CD4-positive, alpha-beta memory T cell (primary cell): ENCODE data around the gene MYO1A. TPM values are rescaled to one million over a fixed set of nuclear protein-coding genes. Genes with fewer than 3 reads are reported as not detected.

Experiments
- CTCF ChIA-PET: fragments of 350-600 bp; sonication (Branson Sonifier 250); formaldehyde crosslinking; loops from one replicate; lab custom pipeline; 2021; ENCODE audit warnings: inconsistent platforms; ENCODE audit not compliant: partially characterized antibody; lab: Charles Lee
- POLR2A ChIA-PET: fragments of 350-600 bp; sonication (Branson Sonifier 250); formaldehyde crosslinking; loops from one replicate; lab custom pipeline; 2021; ENCODE audit not compliant: partially characterized antibody; lab: Charles Lee
- DNase-seq, 5 donors: peaks; one replicate each; pipeline versions ENCODE4 v3.0.0 to v3.0.0-alpha.2; 2020 to 2022; ENCODE audit warnings: mixed read lengths in 1 of 5
- H3K27ac ChIP-seq: one replicate; pipeline ENCODE4 v1.7.0; 2013; ENCODE audit warnings: low read depth, low read length
- H3K27me3 ChIP-seq: 2 replicates; pipeline ENCODE4 v1.7.0; 2013; ENCODE audit warnings: mild to moderate bottlenecking, low read length, moderate library complexity; ENCODE audit not compliant: insufficient read depth
- H3K36me3 ChIP-seq: 2 replicates; pipeline ENCODE4 v1.7.0; 2013; ENCODE audit warnings: mild to moderate bottlenecking, low read length, moderate library complexity; ENCODE audit not compliant: insufficient read depth
- H3K4me1 ChIP-seq: 2 replicates; pipeline ENCODE4 v1.7.0; 2013; ENCODE audit warnings: mild to moderate bottlenecking, low read length, moderate library complexity; ENCODE audit not compliant: insufficient read depth
- H3K4me3 ChIP-seq, 2 donors: one replicate each; pipeline ENCODE4 v1.7.0; 2013; ENCODE audit warnings: low read length in 2 of 2, mild to moderate bottlenecking in 1 of 2
- H3K9me3 ChIP-seq, 2 donors: one replicate each; pipeline ENCODE4 v1.7.0; 2013; ENCODE audit warnings: low read length in 2 of 2, control low read depth in 1 of 2; ENCODE audit not compliant: control insufficient read depth in 1 of 2
- H3K27ac Mint-ChIP-seq, 7 donors: one replicate each; pipeline ENCODE4 v1.8.0; 2020 to 2021; ENCODE audit warnings: mixed read lengths in 7 of 7, mild to moderate bottlenecking in 6 of 7, inconsistent platforms in 3 of 7, moderate library complexity in 3 of 7
- H3K27me3 Mint-ChIP-seq, 2 donors: one replicate each; pipeline ENCODE4 v1.8.0; 2020 to 2021; ENCODE audit warnings: mixed read lengths in 2 of 2
- H3K36me3 Mint-ChIP-seq, 2 donors: one replicate each; pipeline ENCODE4 v1.8.0; 2020 to 2021; ENCODE audit warnings: mixed read lengths in 2 of 2, inconsistent platforms in 1 of 2, mild to moderate bottlenecking in 1 of 2
- H3K4me1 Mint-ChIP-seq, 4 donors: one replicate each; pipeline ENCODE4 v1.8.0; 2020 to 2021; ENCODE audit warnings: mixed read lengths in 4 of 4, mild to moderate bottlenecking in 1 of 4
- H3K4me3 Mint-ChIP-seq, 8 donors: one replicate each; pipeline ENCODE4 v1.8.0; 2020 to 2021; ENCODE audit warnings: mixed read lengths in 8 of 8, mild to moderate bottlenecking in 7 of 8, moderate library complexity in 6 of 8, inconsistent platforms in 3 of 8
- H3K9me3 Mint-ChIP-seq, 8 donors: one replicate each; pipeline ENCODE4 v1.8.0; 2020 to 2021; ENCODE audit warnings: mixed read lengths in 8 of 8, mild to moderate bottlenecking in 5 of 8, inconsistent platforms in 3 of 8, moderate library complexity in 1 of 8
- intact Hi-C: fragments of 100-400 bp; cut with micrococcal nuclease; formaldehyde crosslinking; loops from one replicate; pipeline ENCODE4 v1.15.1; 2023
- polyA plus RNA-seq, 2 donors: library from polyadenylated mRNA; unstranded; fragments of 300-500 nt; fragmentation: Illumina TruSeq; gene quantifications; one replicate each; pipeline ENCODE4 v1.2.3, GENCODE V29; 2021
- total RNA-seq, 2 experiments: library from RNA; stranded (reverse); gene quantifications; one replicate each; pipeline ENCODE4 v1.2.3, GENCODE V29; 2021

The MYO1A gene
- total and polyA plus RNA-seq, 4 experiments from 2014 or later = 1.2 to 3.0 TPM; not detected in 2

- H3K4me1 Mint-ChIP-seq = peaks cover 18 to 34% (median 27%) of the 10 kb centered on the region in 4 donors
- peak overlapping the region in 2 of 7 donors; percentile 16 to 48 for H3K27ac Mint-ChIP-seq
- Histone ChIP-seq H3K36me3 (no peaks in the 10 kb centered on the region), H3K9me3 (no peaks in the 10 kb centered on the region), H3K27ac (no peak overlapping the region), H3K4me3 (no peak overlapping the region), H3K27me3 (peaks cover 4% of the 10 kb centered on the region), H3K4me1 (peaks cover 24% of the 10 kb centered on the region)
- no peak for DNase-seq
- intact Hi-C loops = no loop called here
- H3K36me3 Mint-ChIP-seq = no peaks in the 10 kb centered on the region
- peaks cover 4% of the 10 kb centered on the region in 2 donors for H3K27me3 Mint-ChIP-seq
- peak overlapping the region in 2 of 8 donors; percentile 12 to 46 for H3K4me3 Mint-ChIP-seq
- CTCF ChIA-PET = interaction anchor here (15.8 kb wide), 1 partner anchor 50 kb away, joined by 226 read pairs; no protein-coding TSS in a partner anchor
- POLR2A ChIA-PET = interaction anchor here (1.0 kb wide), 1 partner anchor 28 kb away, joined by 3 read pairs; no protein-coding TSS in a partner anchor
- H3K9me3 Mint-ChIP-seq = peaks cover 0 to 2% (median 0%) of the 10 kb centered on the region in 8 donors
These were observed 37.1 kb downstream of the MYO1A start for GRCh38 chr12:57012600-57013465.

- Mint-ChIP-seq H3K9me3 (peaks cover 0 to 2% (median 0%) of the 10 kb centered on the region in 8 donors), H3K27ac (peak overlapping the region; percentile 41 to 93 (median 80)), H3K4me1 (peaks cover 26 to 44% (median 36%) of the 10 kb centered on the region in 4 donors), H3K36me3 (peaks cover 0 to under 1% of the 10 kb centered on the region in 2 donors), H3K4me3 (peak overlapping the region; percentile 53 to 83 (median 71)), H3K27me3 (peaks cover 4% of the 10 kb centered on the region in 2 donors)
- Histone ChIP-seq H3K4me3 (peak overlapping the region in 1 of 2 donors; percentile 37), H3K27me3 (peaks cover 4% of the 10 kb centered on the region), H3K4me1 (peaks cover 35% of the 10 kb centered on the region), H3K27ac (peak overlapping the region; percentile 22), H3K36me3 (no peaks in the 10 kb centered on the region), H3K9me3 (no peaks in the 10 kb centered on the region)
- intact Hi-C loops = no loop called here
- POLR2A ChIA-PET = interaction anchor here (0.9 to 8.7 kb wide), 5 partner anchors 29 to 790 kb away, joined by 3 to 62 read pairs (median 3); partner anchors contain the start of genes RNF41 and STAT6
- CTCF ChIA-PET = interaction anchor here (1.0 to 15.8 kb wide), 6 partner anchors 10 to 101 kb away, joined by 3 to 226 read pairs (median 5); no protein-coding TSS in a partner anchor
- DNase-seq = peak in 4 of 5 donors; percentile 31 to 58 (median 46)
These were observed 38.2 kb downstream of the MYO1A start for GRCh38 chr12:57011438-57012424.

- Mint-ChIP-seq H3K27ac (peak overlapping the region in 5 of 7 donors; percentile 41 to 89 (median 77)), H3K9me3 (peaks cover 0 to 2% (median 0%) of the 10 kb centered on the region in 8 donors), H3K4me3 (peak overlapping the region in 1 of 8 donors; percentile 77), H3K27me3 (peaks cover 4% of the 10 kb centered on the region in 2 donors), H3K36me3 (peaks cover 0 to 4% of the 10 kb centered on the region in 2 donors), H3K4me1 (peaks cover 29 to 49% (median 39%) of the 10 kb centered on the region in 4 donors)
- Histone ChIP-seq H3K36me3 (no peaks in the 10 kb centered on the region), H3K4me1 (peaks cover 39% of the 10 kb centered on the region), H3K27ac (peak overlapping the region; percentile 22), H3K4me3 (peak overlapping the region in 1 of 2 donors; percentile 37), H3K9me3 (no peaks in the 10 kb centered on the region), H3K27me3 (peaks cover 2% of the 10 kb centered on the region)
- intact Hi-C loops = no loop called here
- DNase-seq = no peak
- ChIA-PET POLR2A (interaction anchor here (0.9 to 8.7 kb wide), 4 partner anchors 76 to 789 kb away, joined by 3 to 62 read pairs (median 4); partner anchors contain the start of genes RNF41 and STAT6), CTCF (interaction anchor here (0.6 to 15.8 kb wide), 7 partner anchors 9 to 262 kb away, joined by 3 to 226 read pairs (median 5); no protein-coding TSS in a partner anchor)
These were observed 39.2 kb downstream of the MYO1A start for GRCh38 chr12:57010627-57011247.

DNA sequence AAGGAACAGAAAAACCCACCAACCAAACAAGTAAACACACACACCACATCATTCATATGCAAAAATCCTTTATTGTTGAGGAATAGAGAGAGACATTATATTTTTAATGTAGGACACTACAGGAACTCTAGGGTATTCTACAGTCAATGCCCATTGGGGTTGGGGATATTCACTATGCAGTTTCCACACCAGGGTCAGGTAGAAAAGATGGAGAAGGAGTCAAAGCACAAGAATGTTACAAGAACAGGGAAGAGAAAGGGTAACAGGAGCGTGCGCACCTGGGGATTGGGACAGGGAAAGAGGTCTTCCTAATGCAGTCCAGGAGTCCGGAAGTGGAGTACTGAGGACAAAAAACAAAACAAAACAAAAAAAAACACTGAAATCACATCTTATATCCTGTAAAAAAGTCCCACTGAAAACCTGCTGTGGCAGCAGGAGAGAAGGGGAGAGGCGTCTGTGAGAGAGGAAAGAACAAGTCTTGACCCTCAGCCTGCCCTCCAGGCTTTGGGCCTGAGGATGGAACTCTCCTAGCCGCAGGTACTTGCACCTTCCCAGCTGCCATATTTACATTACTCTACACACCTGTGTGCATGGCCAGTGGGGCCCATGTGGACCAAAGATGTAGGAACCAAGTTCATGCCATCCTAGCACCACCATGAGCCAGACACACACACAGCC lies 39.8 kb downstream of the MYO1A start:
- Histone ChIP-seq H3K36me3 (no peaks in the 10 kb centered on the region), H3K9me3 (no peaks in the 10 kb centered on the region), H3K4me3 (no peak overlapping the region), H3K4me1 (peaks cover 45% of the 10 kb centered on the region), H3K27me3 (no peaks in the 10 kb centered on the region), H3K27ac (no peak overlapping the region)
- intact Hi-C loops = loop anchor here (5.0 kb wide), 2 partner anchors 172 to 253 kb away; no protein-coding TSS in a partner anchor
- no peak for DNase-seq
- peaks cover 0 to 2% (median 0%) of the 10 kb centered on the region in 8 donors for H3K9me3 Mint-ChIP-seq
- peaks cover 2 to 4% of the 10 kb centered on the region in 2 donors for H3K27me3 Mint-ChIP-seq
- peak overlapping the region in 3 of 7 donors; percentile 2 to 43 (median 12) for H3K27ac Mint-ChIP-seq
- no peak overlapping the region for H3K4me3 Mint-ChIP-seq
- ChIA-PET CTCF (interaction anchor here (1.3 to 15.8 kb wide), 4 partner anchors 9 to 53 kb away, joined by 3 to 226 read pairs (median 10); no protein-coding TSS in a partner anchor), POLR2A (interaction anchor here (1.2 to 8.7 kb wide), 2 partner anchors 101 to 788 kb away, joined by 3 to 62 read pairs; partner anchors contain the start of genes RNF41 and STAT6)
- H3K36me3 Mint-ChIP-seq = peaks cover 0 to 8% of the 10 kb centered on the region in 2 donors
- H3K4me1 Mint-ChIP-seq = peaks cover 34 to 56% (median 46%) of the 10 kb centered on the region in 4 donors

DNA sequence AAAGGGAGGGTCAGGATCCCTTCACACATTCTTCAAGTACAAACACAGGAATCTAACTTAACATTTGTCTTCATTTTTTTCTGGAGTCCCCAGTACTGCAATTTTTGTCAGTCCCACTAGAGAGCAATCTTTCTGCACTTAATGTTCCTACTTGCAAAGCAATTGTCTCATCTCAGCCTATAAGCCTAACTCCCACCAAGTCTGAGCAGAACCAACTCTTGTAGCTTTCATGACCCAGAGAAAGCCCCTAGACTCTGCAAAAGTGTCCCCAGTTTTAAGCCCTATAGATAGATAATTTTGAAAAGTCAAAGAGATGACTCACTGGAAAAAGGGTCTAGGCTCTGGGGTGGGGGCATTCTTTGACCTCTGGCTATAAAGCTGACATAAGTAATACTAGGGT lies 41.8 kb downstream of the MYO1A start:
- Histone ChIP-seq H3K36me3 (peaks cover 13% of the 10 kb centered on the region), H3K27me3 (no peaks in the 10 kb centered on the region), H3K4me3 (no peak overlapping the region), H3K27ac (peak overlapping the region; percentile 52), H3K4me1 (peaks cover 50% of the 10 kb centered on the region), H3K9me3 (no peaks in the 10 kb centered on the region)
- DNase-seq = peak in 4 of 5 donors; percentile 56 to 66 (median 62)
- ChIA-PET POLR2A (interaction anchor here (0.9 to 8.7 kb wide), 3 partner anchors 39 to 103 kb away, joined by 3 to 62 read pairs (median 3); partner anchors contain the start of gene STAT6), CTCF (interaction anchor here (0.7 to 15.8 kb wide), 13 partner anchors 8 to 257 kb away, joined by 3 to 226 read pairs (median 4); partner anchors contain the start of genes STAT6 and TAC3)
- Mint-ChIP-seq H3K4me1 (peaks cover 38 to 69% (median 54%) of the 10 kb centered on the region in 4 donors), H3K27me3 (no peaks in the 10 kb centered on the region), H3K36me3 (peaks cover 13 to 23% of the 10 kb centered on the region in 2 donors), H3K27ac (peak overlapping the region; percentile 19 to 95 (median 73)), H3K4me3 (peak overlapping the region in 6 of 8 donors; percentile 33 to 79 (median 64)), H3K9me3 (no peaks in the 10 kb centered on the region)
- intact Hi-C loops = loop anchor here (1.0 to 5.0 kb wide), 4 partner anchors 54 to 251 kb away; no protein-coding TSS in a partner anchor
